GM12878 (cell line): ENCODE measurements around the gene ANKRD6. TPM values are rescaled to one million over a fixed set of nuclear protein-coding genes. Genes with fewer than 3 reads are reported as not detected.

Source experiments
- ATAC-seq: fragments of 200-7000 bp; cut with Tn5 transposase; 3 replicates; pipeline ENCODE4 v1.9.1; 2020; ENCODE audit warnings: mild to moderate bottlenecking, moderate library complexity
- BruUV-seq: library from RNA; stranded (reverse); fragments of 400-500 nt; replicated peaks from 2 replicates; lab custom pipeline; 2021; lab: Mats Ljungman, UMichigan
- CTCF ChIA-PET: fragments of 300-600 bp; sonication (Branson Sonifier 250); formaldehyde crosslinking; extraction: SDS; loops from one replicate; lab custom pipeline; 2021; ENCODE audit warnings: inconsistent platforms; lab: Yijun Ruan, JAX
- POLR2A ChIA-PET: fragments of 350-600 bp; formaldehyde crosslinking; extraction: SDS; loops from one replicate; lab custom pipeline; 2021; ENCODE audit warnings: inconsistent platforms; lab: Charles Lee
- RAD21 ChIA-PET: fragments of 300-600 bp; sonication (Branson Sonifier 250); formaldehyde crosslinking; loops from one replicate; lab custom pipeline; 2023; ENCODE audit warnings: antibody characterized with exemption; ENCODE audit not compliant: unreplicated experiment; lab: Charles Lee
- SMC1A ChIA-PET: fragments of 300-600 bp; sonication (Branson Sonifier 250); formaldehyde crosslinking; loops from one replicate; lab custom pipeline; 2023; ENCODE audit not compliant: unreplicated experiment, uncharacterized antibody; lab: Charles Lee
- DNase-seq: peaks from one replicate; pipeline ENCODE4 v3.0.0-alpha.2; 2011; ENCODE audit warnings: low read depth, low spot score
- FAIRE-seq: peaks from 3 replicates; lab custom pipeline; 2011; peaks lifted over from hg19 to GRCh38; lab: Jason Lieb, UNC
- H2AFZ ChIP-seq: 2 replicates; pipeline ENCODE4 v1.6.0; 2011; ENCODE audit warnings: low read depth, low read length, control low read depth; ENCODE audit not compliant: control insufficient read depth
- H3K27ac ChIP-seq: 2 replicates; pipeline ENCODE4 v1.5.1; 2011; ENCODE audit warnings: control low read depth; ENCODE audit not compliant: control insufficient read depth, insufficient read depth
- H3K27me3 ChIP-seq, 2 experiments: replicated peaks in 1 of 2; 2 replicates each; pipeline versions ENCODE4 v1.6.0 to v1.6.1; 2011; ENCODE audit warnings: low read length in 1 of 2; ENCODE audit not compliant: control insufficient read depth in 2 of 2, insufficient read depth in 2 of 2
- H3K36me3 ChIP-seq, 2 experiments: 2 replicates each; pipeline ENCODE4 v1.5.1; 2011; ENCODE audit warnings: low read length in 1 of 2; ENCODE audit not compliant: control insufficient read depth in 2 of 2, insufficient read depth in 2 of 2
- H3K4me1 ChIP-seq: 2 replicates; pipeline ENCODE4 v1.6.1; 2011; ENCODE audit warnings: mild to moderate bottlenecking, low read length, moderate library complexity, mixed read lengths; ENCODE audit not compliant: control insufficient read depth, insufficient read depth
- H3K4me2 ChIP-seq: 2 replicates; pipeline ENCODE4 v1.6.0; 2011; ENCODE audit warnings: control low read depth; ENCODE audit not compliant: control insufficient read depth, insufficient read depth
- H3K4me3 ChIP-seq: fragments of 200-600 bp; sonication (generic); 2 replicates; pipeline ENCODE4 v1.5.1; 2016
- H3K79me2 ChIP-seq: 2 replicates; pipeline ENCODE4 v1.6.0; 2011; ENCODE audit warnings: low read length; ENCODE audit not compliant: control insufficient read depth, insufficient read depth
- H3K9ac ChIP-seq: 2 replicates; pipeline ENCODE4 v1.8.0; 2011; ENCODE audit warnings: low read length, control low read depth, mixed read lengths; ENCODE audit not compliant: control insufficient read depth, insufficient read depth
- H3K9me3 ChIP-seq: replicated peaks from 3 replicates; pipeline ENCODE4 v1.5.1; 2011; ENCODE audit warnings: mild to moderate bottlenecking, low read length; ENCODE audit not compliant: control insufficient read depth, insufficient read depth
- H4K20me1 ChIP-seq: 2 replicates; pipeline ENCODE4 v1.6.0; 2011; ENCODE audit not compliant: control insufficient read depth, insufficient read depth
- CBFB ChIP-seq: IDR thresholded peaks from 2 replicates; pipeline ENCODE4 v1.6.1; 2016; ENCODE audit warnings: antibody characterized with exemption, low read depth
- CBX3 ChIP-seq: fragments of 200-600 bp; sonication (generic); IDR thresholded peaks from 2 replicates; pipeline ENCODE4 v1.6.1; 2016; ENCODE audit warnings: low read depth, borderline replicate concordance
- CHD2 ChIP-seq: IDR thresholded peaks from 2 replicates; pipeline ENCODE4 v1.6.1; 2011; ENCODE audit warnings: low read depth, low read length, improper control_type of control experiment, borderline replicate concordance
- CUX1 ChIP-seq: IDR thresholded peaks from 2 replicates; pipeline ENCODE4 v1.6.1; 2012; ENCODE audit warnings: improper control_type of control experiment, low read depth, low read length; ENCODE audit not compliant: insufficient replicate concordance
- ELK1 ChIP-seq: IDR thresholded peaks from 2 replicates; pipeline ENCODE4 v1.6.1; 2012; ENCODE audit warnings: low read depth, low read length, improper control_type of control experiment
- FOXM1 ChIP-seq: IDR thresholded peaks from 2 replicates; pipeline ENCODE4 v1.6.1; 2012; ENCODE audit warnings: low read depth, mild to moderate bottlenecking, inconsistent platforms, low read length, moderate library complexity
- HDAC2 ChIP-seq: fragments of 200-600 bp; sonication (generic); IDR thresholded peaks from 2 replicates; pipeline ENCODE4 v1.6.1; 2017
- JUND ChIP-seq: IDR thresholded peaks from 2 replicates; pipeline ENCODE4 v1.6.1; 2012; ENCODE audit warnings: low read depth, mild to moderate bottlenecking, low read length, improper control_type of control experiment, moderate library complexity
- MTA2 ChIP-seq: fragments of 450-650 bp; IDR thresholded peaks from 2 replicates; pipeline ENCODE4 v1.6.1; 2016; ENCODE audit warnings: low read depth, mild to moderate bottlenecking, moderate library complexity
- NFXL1 ChIP-seq: fragments of 450-650 bp; IDR thresholded peaks from 2 replicates; pipeline ENCODE4 v1.6.1; 2017; ENCODE audit warnings: antibody characterized with exemption, mild to moderate bottlenecking, borderline replicate concordance
- POLR2AphosphoS2 ChIP-seq: IDR thresholded peaks from 2 replicates; pipeline ENCODE4 v1.6.1; 2011; ENCODE audit warnings: low read depth, mild to moderate bottlenecking, low read length, improper control_type of control experiment, moderate library complexity
- SREBF1 ChIP-seq: IDR thresholded peaks from 2 replicates; pipeline ENCODE4 v1.6.1; 2012; ENCODE audit warnings: mild to moderate bottlenecking, low read length
- SUZ12 ChIP-seq: fragments of 200-600 bp; sonication (generic); IDR thresholded peaks from one replicate; pipeline ENCODE4 v1.6.1; 2018; ENCODE audit warnings: antibody characterized with exemption, mild to moderate bottlenecking; ENCODE audit not compliant: unreplicated experiment
- WGBS: methylation state at CpG from one replicate; pipeline ENCODE4 v1.1.6; 2016; ENCODE audit warnings: low lambda C conversion rate; ENCODE audit not compliant: insufficient replicate concordance, insufficient coverage; ENCODE audit errors: missing lambda C conversion rate; 5-methylcytosine and 5-hydroxymethylcytosine counted together
- in situ Hi-C: fragments of 300-500 bp; cut with MboI; formaldehyde crosslinking; loops from 9 replicates; pipeline ENCODE4 v1.14.3; 2018; ENCODE audit warnings: mixed read lengths
- intact Hi-C: fragments of 100-400 bp; cut with micrococcal nuclease; formaldehyde crosslinking; loops from one replicate; pipeline ENCODE4 v1.14.2; 2022; ENCODE audit not compliant: unreplicated experiment
- polyA plus RNA-seq, 11 experiments: library from polyadenylated mRNA; depleted of rRNA in 4 of 11; unstranded in 6 of 11; stranded (reverse) in 5 of 11; fragments of >200 nt; fragmentation: Nextera tagmentation in 4 of 11; fragmentation: Illumina TruSeq in 1 of 11; extraction: Ambion mirVana in 4 of 11; extraction: Trizol in 1 of 11; gene quantifications; 1 replicate in 1 of 11; 2 replicates in 10 of 11; pipeline versions ENCODE4 v1.2.1 to v1.2.3, GENCODE V29; 2011 to 2016; ENCODE audit warnings: inconsistent platforms in 2 of 11, missing spikeins in 2 of 11, low read depth in 1 of 11
- total RNA-seq, 4 experiments: library from RNA; depleted of rRNA in 3 of 4; stranded (reverse); fragments of >200 nt in 3 of 4; fragmentation: Illumina TruSeq in 1 of 4; extraction: Trizol in 1 of 4; gene quantifications; 2 replicates each; pipeline versions ENCODE4 v1.2.1 to v1.2.3, GENCODE V29; 2013 to 2021
- TF ChIP-seq, protein P1 (sequence below): IDR thresholded peaks from 2 replicates; pipeline ENCODE4 v1.6.1; 2011; ENCODE audit warnings: borderline replicate concordance, low read depth, mild to moderate bottlenecking, moderate library complexity, low read length; ENCODE audit not compliant: insufficient read depth, poor library complexity, severe bottlenecking
- TF ChIP-seq, protein P2 (sequence below): IDR thresholded peaks from 2 replicates; pipeline ENCODE4 v1.6.1; 2012; ENCODE audit warnings: low read depth, low read length, improper control_type of control experiment
- TF ChIP-seq, protein P3 (sequence below): fragments of 450-650 bp; IDR thresholded peaks from 2 replicates; pipeline ENCODE4 v1.6.1; 2014; ENCODE audit warnings: mild to moderate bottlenecking

The ANKRD6 gene
- total and polyA plus RNA-seq, 10 of the 15 experiments (the other 5 are each of a cell fraction or from before 2014, with no cell fraction given) = 0.03 to 0.90 (median 0.38) TPM

GRCh38 chr6:89526563-89526869 is 93.6 kb downstream of the ANKRD6 start:
- Histone ChIP-seq H4K20me1 (no peaks in the 10 kb centered on the region), H3K27me3 (no peaks in the 10 kb centered on the region), H3K4me1 (no peaks in the 10 kb centered on the region), H3K9me3 (no peaks in the 10 kb centered on the region), H2AFZ (no peak overlapping the region), H3K79me2 (no peaks in the 10 kb centered on the region), H3K27ac (no peak overlapping the region), H3K9ac (no peak overlapping the region), H3K4me3 (no peak overlapping the region), H3K4me2 (no peak overlapping the region), H3K36me3 (no peaks in the 10 kb centered on the region)
- no TSS peak for BruUV-seq
- ChIA-PET SMC1A (no interaction called here), POLR2A (no interaction called here), CTCF (no interaction called here), RAD21 (no interaction called here)
- intact Hi-C loops (no loop called here), in situ Hi-C loops (no loop called here)
- WGBS = 57% methylated on average over 2 of the region's 2 CpGs
- ATAC-seq (no peak), FAIRE-seq (no peak), DNase-seq (no peak)
- no peak for TF ChIP-seq SREBF1
- no peak for TF ChIP-seq FOXM1
- TF ChIP-seq SUZ12 = no peak
- no peak for TF ChIP-seq POLR2AphosphoS2
- no peak for TF ChIP-seq CBFB
- TF ChIP-seq ELK1 = no peak
- TF ChIP-seq CBX3 = no peak
- TF ChIP-seq JUND = no peak
- TF ChIP-seq MTA2 = no peak
- TF ChIP-seq, protein P1, sequence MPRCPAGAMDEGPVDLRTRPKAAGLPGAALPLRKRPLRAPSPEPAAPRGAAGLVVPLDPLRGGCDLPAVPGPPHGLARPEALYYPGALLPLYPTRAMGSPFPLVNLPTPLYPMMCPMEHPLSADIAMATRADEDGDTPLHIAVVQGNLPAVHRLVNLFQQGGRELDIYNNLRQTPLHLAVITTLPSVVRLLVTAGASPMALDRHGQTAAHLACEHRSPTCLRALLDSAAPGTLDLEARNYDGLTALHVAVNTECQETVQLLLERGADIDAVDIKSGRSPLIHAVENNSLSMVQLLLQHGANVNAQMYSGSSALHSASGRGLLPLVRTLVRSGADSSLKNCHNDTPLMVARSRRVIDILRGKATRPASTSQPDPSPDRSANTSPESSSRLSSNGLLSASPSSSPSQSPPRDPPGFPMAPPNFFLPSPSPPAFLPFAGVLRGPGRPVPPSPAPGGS = no peak
- TF ChIP-seq NFXL1 = no peak
- TF ChIP-seq CUX1 = no peak
- TF ChIP-seq, protein P2, sequence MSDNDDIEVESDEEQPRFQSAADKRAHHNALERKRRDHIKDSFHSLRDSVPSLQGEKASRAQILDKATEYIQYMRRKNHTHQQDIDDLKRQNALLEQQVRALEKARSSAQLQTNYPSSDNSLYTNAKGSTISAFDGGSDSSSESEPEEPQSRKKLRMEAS = no peak
- TF ChIP-seq, protein P3, sequence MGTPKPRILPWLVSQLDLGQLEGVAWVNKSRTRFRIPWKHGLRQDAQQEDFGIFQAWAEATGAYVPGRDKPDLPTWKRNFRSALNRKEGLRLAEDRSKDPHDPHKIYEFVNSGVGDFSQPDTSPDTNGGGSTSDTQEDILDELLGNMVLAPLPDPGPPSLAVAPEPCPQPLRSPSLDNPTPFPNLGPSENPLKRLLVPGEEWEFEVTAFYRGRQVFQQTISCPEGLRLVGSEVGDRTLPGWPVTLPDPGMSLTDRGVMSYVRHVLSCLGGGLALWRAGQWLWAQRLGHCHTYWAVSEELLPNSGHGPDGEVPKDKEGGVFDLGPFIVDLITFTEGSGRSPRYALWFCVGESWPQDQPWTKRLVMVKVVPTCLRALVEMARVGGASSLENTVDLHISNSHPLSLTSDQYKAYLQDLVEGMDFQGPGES = no peak
- no peak for TF ChIP-seq CHD2
- TF ChIP-seq HDAC2 = no peak
